NCI-H2196 treated with DMSO at 0.1 percent for 48 hours (cell line): Measurements from ENCODE around the gene SMYD3.

ENCODE experiments used
- DNase-seq: peaks from one replicate; lab custom pipeline; 2025; ENCODE audit not compliant: unreplicated experiment; lab: John Stamatoyannopoulos, UW

Gene SMYD3

GRCh38 chr1:246158131-246158530 is 348.9 kb downstream of the SMYD3 start:
- DNase-seq: no peak

DNA sequence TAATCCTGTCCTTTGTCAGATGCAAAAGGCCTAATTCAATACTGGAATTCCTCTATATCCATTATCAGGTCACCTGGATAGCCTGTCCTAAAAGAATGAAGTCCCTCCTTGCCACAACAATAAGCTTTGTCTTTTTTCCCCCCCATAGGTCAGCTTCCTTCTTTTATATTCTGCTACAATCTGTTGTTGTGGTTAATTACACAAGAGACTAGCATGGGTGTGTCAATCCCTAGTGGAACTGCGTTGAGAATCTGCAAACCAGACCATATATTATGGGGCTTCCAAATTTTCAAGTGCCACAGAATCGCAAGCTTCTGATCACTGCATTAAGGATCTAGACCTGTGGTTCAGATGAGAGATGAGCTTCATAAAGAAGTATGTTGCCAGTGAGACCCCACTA is 349.6 kb downstream of the SMYD3 start:
- DNase-seq: no peak

- no peak for DNase-seq
These were observed 350.2 kb downstream of the SMYD3 start for GRCh38 chr1:246156847-246157246.

GRCh38 chr1:246155923-246156322 is 351.2 kb downstream of the SMYD3 start:
- DNase-seq: no peak

DNA sequence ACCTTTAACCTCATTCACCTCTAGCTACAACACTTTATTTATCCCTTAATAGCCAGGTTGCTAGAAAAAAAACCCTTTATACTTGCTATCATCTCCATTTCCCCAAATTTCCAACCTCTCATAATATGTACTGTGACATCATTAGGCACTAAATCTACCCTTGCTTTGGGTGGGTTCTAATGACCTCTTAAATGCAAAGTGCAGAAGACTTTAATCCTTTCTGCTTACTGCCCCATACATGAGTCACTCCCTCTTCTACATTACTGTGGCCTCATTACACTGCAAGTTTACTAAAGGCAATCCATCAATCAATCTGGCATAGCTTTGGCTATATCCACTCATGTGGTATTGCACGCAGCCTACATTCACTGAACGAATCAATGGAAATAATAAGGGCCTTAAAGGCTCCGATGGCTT is 353.3 kb downstream of the SMYD3 start:
- DNase-seq: no peak

GRCh38 chr1:246152986-246153431 is 354.1 kb downstream of the SMYD3 start:
- no peak for DNase-seq

DNA sequence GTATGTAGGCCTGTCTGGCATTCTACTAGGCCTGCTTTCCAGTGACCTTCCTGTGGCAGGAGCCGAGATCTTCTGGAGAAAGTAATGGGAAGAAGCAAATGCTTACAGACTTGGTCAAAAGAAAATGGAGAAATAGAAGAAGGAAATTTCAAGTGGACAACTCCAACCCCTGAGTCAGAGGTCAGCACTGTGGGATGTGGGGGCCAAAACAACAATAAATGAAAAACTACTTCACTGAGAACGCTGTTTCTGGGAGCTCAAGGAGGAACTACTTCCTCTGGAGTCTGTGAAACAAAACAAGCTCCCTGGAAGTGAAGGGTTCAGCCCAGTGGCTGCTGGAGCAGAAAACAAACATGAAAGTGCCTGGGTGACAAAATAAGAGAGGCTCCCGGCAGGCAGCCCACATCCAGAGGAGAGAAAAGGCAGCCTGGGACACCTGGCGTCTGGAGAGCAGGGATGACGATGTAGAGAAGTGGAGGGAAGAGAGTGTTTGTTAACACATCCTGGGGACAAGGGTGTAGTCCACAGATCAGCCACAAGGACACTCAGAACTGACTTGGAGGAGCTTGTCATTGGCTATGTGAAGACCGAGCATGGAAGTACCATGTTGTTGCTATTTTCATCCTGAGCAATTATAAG is 355.2 kb downstream of the SMYD3 start:
- DNase-seq: peak; percentile 15

DNA sequence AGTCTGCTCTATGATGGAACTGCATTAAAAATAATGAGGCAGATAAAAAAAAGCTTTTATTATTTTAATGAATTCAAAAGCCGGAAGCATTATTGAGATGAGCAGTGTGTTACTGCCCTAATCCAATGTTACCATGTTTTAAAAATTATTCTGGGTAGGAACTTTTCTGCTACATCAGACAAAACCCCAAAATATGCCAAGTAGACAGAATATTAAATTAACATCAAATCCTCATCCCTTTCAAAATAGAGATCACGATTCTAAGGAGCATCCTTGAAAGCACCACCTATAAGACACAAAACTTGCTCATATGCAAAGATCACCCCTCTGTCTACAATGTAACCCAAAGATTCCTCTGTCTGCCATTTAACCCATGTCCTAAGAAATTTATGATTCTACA is 357.5 kb downstream of the SMYD3 start:
- no peak for DNase-seq

GRCh38 chr1:246147524-246148461 is 359.3 kb downstream of the SMYD3 start:
- no peak for DNase-seq

- DNase-seq: no peak
These were observed 360.1 kb downstream of the SMYD3 start for GRCh38 chr1:246146804-246147523.

GRCh38 chr1:246145900-246146299 is 361.2 kb downstream of the SMYD3 start:
- no peak for DNase-seq

GRCh38 chr1:246144931-246145330 is 362.1 kb downstream of the SMYD3 start:
- no peak for DNase-seq

- DNase-seq: no peak
These were observed 364.7 kb downstream of the SMYD3 start for GRCh38 chr1:246142320-246142893.

DNA sequence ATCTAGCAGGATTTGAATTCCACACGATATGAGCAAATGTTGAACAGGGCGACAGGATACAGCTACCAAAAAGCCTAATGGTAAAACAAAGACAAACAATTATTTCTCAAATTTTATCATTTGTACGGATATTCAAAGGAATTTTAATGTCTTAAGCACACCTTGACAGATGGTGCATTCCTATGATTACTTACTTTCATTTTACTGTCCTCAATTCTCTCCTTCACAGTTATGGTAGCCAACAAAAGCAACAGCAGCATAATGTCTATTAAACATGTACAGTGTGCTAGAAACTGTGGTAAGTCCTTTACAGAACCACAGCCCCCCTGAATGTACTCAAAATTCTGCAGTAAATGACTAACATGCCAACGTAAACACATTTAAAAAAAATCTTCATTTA is 365.8 kb downstream of the SMYD3 start:
- DNase-seq: no peak

GRCh38 chr1:246139745-246140182 is 367.3 kb downstream of the SMYD3 start:
- no peak for DNase-seq

- no peak for DNase-seq
These were observed 368.3 kb downstream of the SMYD3 start for GRCh38 chr1:246138781-246139180.

GRCh38 chr1:246136477-246136876 is 370.6 kb downstream of the SMYD3 start:
- DNase-seq: no peak

DNA sequence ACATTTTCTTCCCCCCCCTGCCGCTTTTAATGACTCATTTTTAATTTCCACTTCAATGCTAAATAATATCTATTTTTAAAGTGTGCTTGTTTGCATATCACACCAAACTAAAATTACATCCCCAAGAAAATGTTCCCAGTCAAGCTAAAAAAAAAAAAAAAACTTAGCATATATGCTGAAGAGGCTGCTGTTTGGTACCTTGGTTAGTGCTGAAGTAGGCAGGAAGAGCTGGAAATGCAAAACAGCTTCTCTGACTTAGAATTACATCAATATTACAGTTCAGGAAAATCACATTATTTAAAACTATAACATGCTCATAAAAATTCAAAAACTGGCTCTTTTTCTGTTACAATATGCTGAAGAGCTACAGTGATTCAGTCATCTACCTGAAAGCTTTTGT is 372.3 kb downstream of the SMYD3 start:
- DNase-seq: no peak

GRCh38 chr1:246131095-246131494 is 376.0 kb downstream of the SMYD3 start:
- DNase-seq: no peak

DNA sequence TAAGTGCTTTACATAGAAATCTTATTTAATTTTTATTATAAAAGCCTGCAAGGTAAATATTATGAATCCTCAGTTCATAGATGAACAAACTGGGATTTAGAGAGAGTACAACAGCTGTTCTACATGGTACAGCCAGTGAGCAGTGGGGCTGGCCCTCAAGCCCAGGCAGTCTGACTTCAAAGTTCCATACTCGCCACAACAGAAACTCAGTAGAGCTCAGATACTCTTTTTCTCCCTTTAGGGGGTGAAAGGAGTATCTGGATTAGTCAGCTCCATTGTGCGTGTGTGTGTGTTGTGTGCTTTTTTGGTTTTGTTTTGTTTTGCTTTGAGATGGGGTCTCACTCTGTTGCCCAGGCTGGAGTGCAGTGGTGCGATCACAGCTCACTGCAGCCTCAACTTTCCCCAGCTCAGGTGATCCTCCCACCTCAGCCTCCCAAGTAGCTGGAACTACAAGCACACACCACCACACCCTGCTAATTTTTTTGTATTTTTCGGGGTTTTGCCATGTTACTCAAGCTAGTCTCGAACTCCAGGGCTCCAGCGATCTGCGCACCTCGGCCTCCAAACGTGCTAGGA is 378.5 kb downstream of the SMYD3 start:
- DNase-seq: no peak

- DNase-seq: no peak
These were observed 380.5 kb downstream of the SMYD3 start for GRCh38 chr1:246126580-246126979.
